Neuronal stem cell (in vitro differentiated cells): ENCODE results near the gene CLN5. TPM values are rescaled to one million over a fixed set of nuclear protein-coding genes. Genes with fewer than 3 reads are reported as not detected.

Experiments
- DNase-seq: peaks from one replicate; pipeline ENCODE4 v3.0.0-alpha.2; 2013; ENCODE audit warnings: low spot score
- H2AFZ ChIP-seq: one replicate; pipeline ENCODE4 v1.6.1; 2013; ENCODE audit warnings: mild to moderate bottlenecking, low read length, inconsistent platforms
- H2AK5ac ChIP-seq: 2 replicates; pipeline ENCODE4 v1.6.1; 2013; ENCODE audit warnings: low read depth, mild to moderate bottlenecking, inconsistent platforms, low read length, moderate library complexity, mixed read lengths
- H2BK120ac ChIP-seq: 2 replicates; pipeline ENCODE4 v1.6.1; 2013; ENCODE audit warnings: low read depth, mild to moderate bottlenecking, inconsistent platforms, low read length, moderate library complexity, mixed read lengths
- H2BK12ac ChIP-seq: one replicate; pipeline ENCODE4 v1.6.1; 2013; ENCODE audit warnings: low read length, inconsistent platforms
- H2BK15ac ChIP-seq: 2 replicates; pipeline ENCODE4 v1.6.1; 2013; ENCODE audit warnings: mild to moderate bottlenecking, low read length, inconsistent platforms, mixed read lengths
- H2BK5ac ChIP-seq: one replicate; pipeline ENCODE4 v1.6.1; 2013; ENCODE audit warnings: inconsistent platforms, mild to moderate bottlenecking, low read length, moderate library complexity
- H3K14ac ChIP-seq: one replicate; pipeline ENCODE4 v1.6.1; 2013; ENCODE audit warnings: low read length, inconsistent platforms
- H3K18ac ChIP-seq: 2 replicates; pipeline ENCODE4 v1.6.1; 2013; ENCODE audit warnings: low read length, inconsistent platforms
- H3K23ac ChIP-seq: 2 replicates; pipeline ENCODE4 v1.6.1; 2013; ENCODE audit warnings: low read depth, mild to moderate bottlenecking, mixed read lengths, low read length, inconsistent platforms; ENCODE audit not compliant: poor library complexity
- H3K27ac ChIP-seq: replicated peaks from 3 replicates; pipeline ENCODE4 v1.5.1; 2013; ENCODE audit warnings: low read length, inconsistent platforms
- H3K27me3 ChIP-seq, 3 experiments: 2 replicates each; pipeline ENCODE4 v1.6.1; 2013; ENCODE audit warnings: low read length in 3 of 3, mild to moderate bottlenecking in 2 of 3, inconsistent platforms in 1 of 3, low read depth in 1 of 3, mixed read lengths in 1 of 3, moderate library complexity in 1 of 3; ENCODE audit not compliant: control insufficient read depth in 3 of 3, insufficient read depth in 3 of 3
- H3K36me3 ChIP-seq, 2 donors: replicated peaks in 1 of 2; 2 replicates each; pipeline ENCODE4 v1.6.1; 2013; ENCODE audit warnings: low read length in 2 of 2; ENCODE audit not compliant: control insufficient read depth in 2 of 2, insufficient read depth in 2 of 2
- H3K4ac ChIP-seq: 2 replicates; pipeline ENCODE4 v1.6.1; 2013; ENCODE audit warnings: inconsistent platforms, mild to moderate bottlenecking, low read length, moderate library complexity
- H3K4me1 ChIP-seq, 2 donors: 1 replicate in 1 of 2; 2 replicates in 1 of 2; pipeline ENCODE4 v1.6.1; 2013; ENCODE audit warnings: low read length in 2 of 2, low read depth in 1 of 2; ENCODE audit not compliant: control insufficient read depth in 2 of 2, insufficient read depth in 1 of 2
- H3K4me2 ChIP-seq: one replicate; pipeline ENCODE4 v1.6.1; 2013; ENCODE audit warnings: mild to moderate bottlenecking, low read length, inconsistent platforms; ENCODE audit not compliant: insufficient read depth, poor library complexity, severe bottlenecking
- H3K4me3 ChIP-seq, 2 donors: 2 replicates each; pipeline ENCODE4 v1.5.1; 2013; ENCODE audit warnings: low read length in 2 of 2, mild to moderate bottlenecking in 2 of 2, inconsistent platforms in 1 of 2, moderate library complexity in 1 of 2
- H3K79me1 ChIP-seq: one replicate; pipeline ENCODE4 v1.6.1; 2013; ENCODE audit warnings: low read depth, mild to moderate bottlenecking, inconsistent platforms, low read length, moderate library complexity
- H3K9ac ChIP-seq: one replicate; pipeline ENCODE4 v1.6.1; 2013; ENCODE audit warnings: mild to moderate bottlenecking, low read depth, low read length, inconsistent platforms; ENCODE audit not compliant: poor library complexity
- H3K9me3 ChIP-seq, 2 donors: replicated peaks in 1 of 2; 2 replicates each; pipeline versions ENCODE3 to v1.6.1; 2013; ENCODE audit warnings: low read length in 2 of 2, mild to moderate bottlenecking in 2 of 2, inconsistent platforms in 1 of 2, low read depth in 1 of 2, mixed read lengths in 1 of 2, moderate library complexity in 1 of 2; ENCODE audit not compliant: control insufficient read depth in 2 of 2, insufficient read depth in 1 of 2
- H4K8ac ChIP-seq: one replicate; pipeline ENCODE4 v1.6.1; 2013; ENCODE audit warnings: low read depth, mild to moderate bottlenecking, inconsistent platforms, low read length, moderate library complexity
- H4K91ac ChIP-seq: one replicate; pipeline ENCODE4 v1.6.1; 2013; ENCODE audit warnings: low read length, low read depth, mild to moderate bottlenecking, inconsistent platforms; ENCODE audit not compliant: poor library complexity
- WGBS, 2 donors: extraction: QIAGEN DNeasy Blood & Tissue Kit; methylation state at CpG; one replicate each; pipeline ENCODE4 v1.1.7; 2013; ENCODE audit warnings: missing lambda C conversion rate in 2 of 2, mixed read lengths in 1 of 2; ENCODE audit not compliant: insufficient read length in 2 of 2, insufficient replicate concordance in 1 of 2; ENCODE audit errors: extremely low coverage in 2 of 2; 5-methylcytosine and 5-hydroxymethylcytosine counted together
- polyA plus RNA-seq, 2 experiments: library from polyadenylated mRNA; stranded (reverse); fragments of 200-250 nt; gene quantifications; one replicate each; pipeline ENCODE4 v1.2.3, GENCODE V29; 2013

CLN5 gene
- polyA plus RNA-seq (2013, experiment 1 of 2) = 10.4 TPM
- polyA plus RNA-seq (2013, experiment 2 of 2) = 10.2 TPM

DNA sequence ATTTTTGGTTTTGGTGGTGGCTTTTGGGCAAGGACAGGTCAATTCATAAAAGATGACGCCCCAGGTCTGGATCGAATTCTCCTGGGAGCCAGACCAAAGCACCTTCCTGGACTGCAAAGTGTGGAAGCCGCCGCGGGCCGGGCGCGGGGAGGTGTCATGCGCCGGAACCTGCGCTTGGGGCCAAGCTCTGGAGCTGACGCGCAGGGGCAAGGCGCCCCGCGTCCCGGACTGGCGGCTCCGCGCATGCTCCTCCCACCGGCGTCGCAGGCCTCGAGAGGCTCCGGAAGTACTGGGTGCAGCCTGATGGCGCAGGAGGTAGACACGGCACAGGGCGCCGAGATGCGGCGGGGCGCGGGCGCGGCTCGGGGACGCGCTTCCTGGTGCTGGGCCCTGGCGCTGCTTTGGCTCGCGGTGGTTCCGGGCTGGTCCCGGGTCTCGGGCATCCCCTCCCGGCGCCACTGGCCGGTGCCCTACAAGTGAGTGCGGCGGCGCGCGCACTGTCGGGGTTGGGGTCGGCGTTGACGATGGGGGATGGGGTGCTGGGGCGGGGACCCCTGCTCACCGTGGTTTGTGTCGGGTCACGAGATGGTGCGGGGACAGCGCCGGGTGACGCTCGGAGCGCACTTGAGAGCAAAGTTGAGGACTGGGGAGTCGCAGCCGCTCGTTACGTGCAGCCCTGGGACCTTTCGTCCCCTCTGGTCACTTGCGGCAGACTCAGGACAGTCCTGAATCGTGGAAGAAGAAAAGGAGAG is at the start of gene CLN5:
Gene CLN5, plus strand, starts transcription at position 286 of the 752 bp plus-strand sequence. Its CDS starts 18 bp downstream, at position 304.
- Histone ChIP-seq H3K14ac (no peak within 1 kb of the TSS), H3K9me3 (no peaks in the 10 kb centered on the region), H2AK5ac (no peak within 1 kb of the TSS), H3K27ac (peak within 1 kb of the TSS; percentile 55), H2BK5ac (peak within 1 kb of the TSS; percentile 67), H2BK12ac (no peak within 1 kb of the TSS), H2AFZ (peak within 1 kb of the TSS; percentile 98), H2BK15ac (peak within 1 kb of the TSS; percentile 69), H3K18ac (peak within 1 kb of the TSS; percentile 97), H3K23ac (peak within 1 kb of the TSS; percentile 96), H3K4me1 (peaks cover 3 to 5% of the 10 kb centered on the region in 2 donors), H3K4me2 (peak within 1 kb of the TSS; percentile 78), H3K9ac (peak within 1 kb of the TSS; percentile 93), H3K4ac (no peak within 1 kb of the TSS), H2BK120ac (peak within 1 kb of the TSS; percentile 95), H3K4me3 (peak within 1 kb of the TSS; percentile 82 to 85), H3K79me1 (no peaks in the 10 kb centered on the region), H4K91ac (no peak within 1 kb of the TSS), H4K8ac (peak within 1 kb of the TSS; percentile 56), H3K27me3 (no peaks in the 10 kb centered on the region), H3K36me3 (peaks cover 4 to 18% of the 10 kb centered on the region in 2 donors)
- peak; percentile 82 for DNase-seq
- no CpG with 5 or more reads among the region's 73 CpGs for WGBS, 2 donors

DNA sequence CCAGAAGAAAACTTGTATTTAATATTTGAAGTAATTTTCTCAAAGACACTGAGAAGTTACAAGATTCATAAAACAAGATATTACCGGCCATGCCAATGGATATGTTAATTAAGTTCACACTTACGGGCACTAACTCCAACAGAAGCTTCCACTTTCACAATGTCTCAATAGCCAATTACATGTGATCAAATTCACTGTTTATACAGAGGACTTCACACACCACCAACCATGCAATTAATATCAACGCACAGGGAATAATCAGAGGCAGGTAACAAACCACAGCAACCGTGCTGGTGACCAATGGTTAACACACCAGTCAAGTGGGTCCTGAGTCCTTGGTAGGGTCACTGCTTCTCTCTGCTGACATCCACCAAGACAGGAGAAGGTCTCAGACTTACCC is 49.5 kb upstream of the CLN5 start:
- WGBS, 2 donors = no CpG with 5 or more reads among the region's 4 CpGs
- Histone ChIP-seq H3K23ac (no peak overlapping the region), H3K27me3 (no peaks in the 10 kb centered on the region), H2BK12ac (no peak overlapping the region), H3K4ac (no peak overlapping the region), H3K9me3 (no peaks in the 10 kb centered on the region), H2BK5ac (no peak overlapping the region), H3K18ac (no peak overlapping the region), H2BK15ac (no peak overlapping the region), H2AFZ (no peak overlapping the region), H3K4me3 (no peak overlapping the region), H4K8ac (no peak overlapping the region), H3K27ac (no peak overlapping the region), H3K9ac (no peak overlapping the region), H3K4me1 (no peaks in the 10 kb centered on the region), H3K14ac (no peak overlapping the region), H3K79me1 (no peaks in the 10 kb centered on the region), H2BK120ac (no peak overlapping the region), H3K4me2 (no peak overlapping the region), H3K36me3 (no peaks in the 10 kb centered on the region), H4K91ac (no peak overlapping the region), H2AK5ac (no peak overlapping the region)
- DNase-seq = no peak

GRCh38 chr13:76943646-76944045 is 48.2 kb upstream of the CLN5 start:
- Histone ChIP-seq H3K4ac (no peak overlapping the region), H3K4me2 (no peak overlapping the region), H3K14ac (no peak overlapping the region), H3K27ac (no peak overlapping the region), H3K9me3 (no peaks in the 10 kb centered on the region), H3K4me1 (no peaks in the 10 kb centered on the region), H3K79me1 (no peaks in the 10 kb centered on the region), H2AFZ (no peak overlapping the region), H2AK5ac (no peak overlapping the region), H3K23ac (no peak overlapping the region), H3K18ac (no peak overlapping the region), H2BK5ac (no peak overlapping the region), H3K9ac (no peak overlapping the region), H3K27me3 (no peaks in the 10 kb centered on the region), H2BK15ac (no peak overlapping the region), H3K4me3 (no peak overlapping the region), H4K8ac (no peak overlapping the region), H2BK12ac (no peak overlapping the region), H2BK120ac (no peak overlapping the region), H3K36me3 (no peaks in the 10 kb centered on the region), H4K91ac (no peak overlapping the region)
- no peak for DNase-seq
- WGBS, 2 donors = no CpG with 5 or more reads among the region's 2 CpGs

DNA sequence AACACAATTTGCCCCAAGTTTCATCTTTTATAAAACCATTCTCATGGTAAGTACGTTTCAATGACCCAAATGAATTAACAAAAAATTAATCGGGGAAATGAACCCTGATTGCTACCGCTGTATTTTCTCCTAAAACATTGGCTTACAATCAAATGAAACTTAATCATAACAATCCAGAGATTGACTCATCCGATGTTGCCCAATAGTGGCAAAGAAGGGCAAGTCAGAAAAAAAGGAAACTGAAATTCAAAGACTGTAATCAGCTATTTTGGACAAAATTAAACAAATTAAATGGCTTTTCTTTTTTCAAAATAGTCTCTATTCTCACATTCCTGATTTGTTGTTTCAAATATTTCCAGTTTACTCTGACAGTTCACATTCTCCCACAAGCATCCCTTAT is 47.4 kb upstream of the CLN5 start:
- DNase-seq = no peak

More for the DNA sequence above, 47.4 kb upstream of the CLN5 start:
- Histone ChIP-seq H3K4me2 (no peak overlapping the region), H4K91ac (no peak overlapping the region), H3K4me3 (no peak overlapping the region), H3K27ac (no peak overlapping the region), H2BK5ac (no peak overlapping the region), H3K27me3 (no peaks in the 10 kb centered on the region), H3K18ac (no peak overlapping the region), H4K8ac (no peak overlapping the region), H2BK120ac (no peak overlapping the region), H2BK12ac (no peak overlapping the region), H3K9me3 (no peaks in the 10 kb centered on the region), H3K9ac (no peak overlapping the region), H3K36me3 (no peaks in the 10 kb centered on the region), H3K4ac (no peak overlapping the region), H2AFZ (no peak overlapping the region), H3K14ac (no peak overlapping the region), H3K4me1 (no peaks in the 10 kb centered on the region), H3K23ac (no peak overlapping the region), H2BK15ac (no peak overlapping the region), H3K79me1 (no peaks in the 10 kb centered on the region), H2AK5ac (no peak overlapping the region)
- no CpG with 5 or more reads among the region's 4 CpGs for WGBS, 2 donors
